Fibroblast of skin of left biceps (primary cell): ENCODE results near the gene SFMBT2.
"Not testable (repeated sequence)": the region's sequence is repeated elsewhere in the genome, so short reads cannot be mapped to it uniquely, and the experiment has no call there.

Experiments
- DNase-seq, 2 experiments: peaks; one replicate each; pipeline ENCODE4 v3.0.0-alpha.2; 2013; ENCODE audit warnings: low read depth in 2 of 2

SFMBT2 gene

DNA sequence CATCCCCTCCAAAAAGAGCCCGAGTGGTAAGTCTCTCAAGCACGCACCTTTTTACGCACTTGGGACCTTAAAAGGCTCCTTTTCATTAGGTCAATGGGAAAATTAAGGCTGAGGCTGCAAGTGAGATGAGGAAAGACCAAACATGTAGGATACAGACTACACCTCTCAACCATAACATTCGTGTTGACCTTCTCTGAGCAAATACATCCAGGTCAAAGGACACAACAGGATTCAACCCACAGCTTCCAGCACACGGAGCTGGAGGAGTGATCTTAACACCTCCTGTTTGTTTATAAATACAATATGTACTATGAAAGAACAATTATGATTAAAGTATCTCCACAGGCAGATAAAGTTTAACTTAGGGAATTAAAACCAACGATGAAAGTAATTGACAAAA lies 9.7 kb downstream of the SFMBT2 start:
- no peak for DNase-seq

DNA sequence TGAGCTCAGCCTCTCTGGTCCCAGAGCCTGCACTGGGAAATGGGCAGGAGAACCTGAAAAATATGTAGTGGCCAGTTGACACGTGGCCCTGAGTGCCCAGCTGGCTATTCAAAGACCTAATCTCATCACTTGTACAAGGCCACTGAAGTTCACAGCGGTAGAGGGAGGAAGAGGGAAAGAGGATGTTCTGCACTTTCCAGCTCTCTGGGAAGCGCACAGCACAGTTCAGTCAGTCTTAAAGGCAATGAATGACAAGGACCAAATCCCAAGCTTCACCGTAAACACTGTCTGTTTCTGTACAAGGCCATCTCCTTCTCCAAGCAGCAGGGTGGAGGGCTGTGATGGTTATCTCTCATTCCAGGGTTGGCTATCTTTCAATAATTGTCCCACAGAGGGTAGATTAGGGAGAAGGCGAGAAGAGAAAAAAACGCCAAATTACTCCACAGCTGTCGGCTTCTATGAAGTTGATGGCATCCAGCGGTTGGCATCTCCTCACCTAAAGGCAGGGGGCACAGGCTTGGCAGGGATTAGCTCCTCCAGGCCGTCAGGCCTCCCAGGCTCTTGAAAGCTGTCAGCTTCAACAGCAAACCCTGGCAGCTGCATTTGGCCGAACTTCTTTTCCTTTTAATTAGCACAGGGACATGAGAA lies 10.6 kb downstream of the SFMBT2 start:
- no peak for DNase-seq

DNA sequence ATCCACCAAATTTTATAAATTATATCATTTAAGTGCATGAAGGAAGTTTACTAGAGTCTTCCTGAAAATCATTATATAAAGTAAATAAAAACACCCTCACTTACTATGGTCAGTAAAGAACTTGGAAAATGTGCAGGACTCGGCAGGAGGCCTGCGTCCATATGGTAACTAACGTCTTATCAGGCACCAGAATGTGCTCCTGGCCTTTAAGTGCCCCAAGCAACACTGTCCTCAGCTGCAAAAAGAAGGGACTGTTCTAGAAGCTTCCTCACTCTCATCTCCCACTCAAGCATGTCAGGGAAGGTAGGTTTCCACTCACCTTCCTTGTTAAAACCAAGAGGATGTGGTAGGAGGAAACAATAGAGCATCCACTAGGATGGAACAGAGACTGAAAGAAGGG lies 11.3 kb downstream of the SFMBT2 start:
- no peak for DNase-seq

DNA sequence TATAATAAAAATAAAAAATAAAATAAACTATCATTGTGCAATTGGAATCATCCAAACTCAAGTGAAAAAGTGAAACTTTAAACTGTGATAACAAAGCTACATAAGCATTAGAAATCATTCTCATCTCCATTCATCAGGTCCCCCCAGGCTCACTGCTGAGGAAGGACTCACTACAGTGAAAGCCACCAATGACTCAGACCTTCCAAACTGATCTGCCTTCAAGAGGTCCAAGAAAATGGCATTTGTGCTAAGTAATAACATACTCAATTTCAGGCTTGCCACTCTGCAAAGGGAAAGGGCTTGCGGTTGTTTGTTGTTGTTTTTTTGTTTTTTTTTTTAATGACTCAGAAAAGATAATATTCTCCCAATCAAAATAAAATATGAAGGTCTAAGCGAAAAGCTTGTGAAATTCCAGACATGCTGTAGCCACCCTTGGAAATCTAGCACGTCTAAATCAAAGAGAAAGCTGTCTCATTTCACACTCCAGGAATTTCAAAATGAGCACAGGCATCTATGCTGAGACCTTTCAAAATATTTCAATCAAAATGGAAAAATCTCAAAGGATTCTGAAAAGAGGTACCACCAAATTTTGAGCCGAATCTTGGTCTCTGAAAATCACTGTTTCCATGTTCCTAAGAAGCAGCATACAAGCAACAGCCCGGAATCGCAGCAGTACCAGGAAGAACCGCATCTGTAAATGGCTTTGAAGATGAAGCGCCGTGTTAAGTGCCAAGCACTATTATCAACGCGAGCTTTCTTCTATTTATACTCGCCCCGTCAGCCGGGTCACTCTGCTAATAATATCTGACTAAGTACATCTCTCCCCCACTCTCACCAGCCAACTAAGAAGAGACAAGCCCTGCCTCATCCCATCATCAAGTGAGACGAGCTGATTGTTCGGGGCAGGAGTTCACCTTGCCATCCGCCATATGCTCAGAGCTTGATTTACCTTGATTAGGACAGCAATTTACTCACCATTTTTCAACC lies 13.5 kb downstream of the SFMBT2 start:
- no peak for DNase-seq

DNA sequence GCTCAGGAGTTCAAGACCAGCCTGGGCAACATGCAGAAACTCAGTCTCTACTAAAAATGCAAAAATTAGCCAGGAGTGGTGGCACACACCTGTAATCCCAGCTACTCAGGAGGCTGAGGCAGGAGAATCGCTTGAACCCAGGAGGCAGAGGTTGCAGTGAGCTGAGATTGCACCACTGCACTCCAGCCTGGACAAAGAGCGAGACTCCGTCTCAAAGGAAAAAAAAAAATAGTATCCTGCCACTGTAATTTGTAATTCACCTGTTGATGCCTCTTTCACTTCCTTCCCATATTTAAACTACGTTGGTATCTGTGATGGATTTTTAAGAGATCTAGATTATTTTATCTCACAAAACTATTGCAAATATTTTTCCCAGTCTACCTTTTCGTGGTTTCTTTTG lies 18.5 kb downstream of the SFMBT2 start:
- not testable (repeated sequence) for DNase-seq

DNA sequence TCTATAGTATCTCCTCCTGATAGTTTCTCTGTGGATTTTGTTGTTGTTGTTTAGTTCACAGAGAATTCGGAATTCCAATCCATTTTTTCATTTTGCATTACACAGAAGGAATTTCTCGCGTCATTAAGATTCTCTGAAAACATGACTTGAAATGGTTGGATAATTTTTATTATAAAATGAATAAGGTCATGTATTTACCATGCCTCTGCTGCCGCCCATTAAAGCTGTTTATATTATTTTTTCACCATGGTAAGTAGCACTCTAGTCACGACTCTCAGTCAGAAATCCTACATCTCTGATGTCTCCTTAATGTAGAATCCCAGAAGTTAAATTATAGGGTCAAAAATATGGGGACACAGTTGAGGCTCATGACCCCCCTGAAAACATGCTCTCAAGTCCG lies 19.1 kb downstream of the SFMBT2 start:
- DNase-seq = no peak

DNA sequence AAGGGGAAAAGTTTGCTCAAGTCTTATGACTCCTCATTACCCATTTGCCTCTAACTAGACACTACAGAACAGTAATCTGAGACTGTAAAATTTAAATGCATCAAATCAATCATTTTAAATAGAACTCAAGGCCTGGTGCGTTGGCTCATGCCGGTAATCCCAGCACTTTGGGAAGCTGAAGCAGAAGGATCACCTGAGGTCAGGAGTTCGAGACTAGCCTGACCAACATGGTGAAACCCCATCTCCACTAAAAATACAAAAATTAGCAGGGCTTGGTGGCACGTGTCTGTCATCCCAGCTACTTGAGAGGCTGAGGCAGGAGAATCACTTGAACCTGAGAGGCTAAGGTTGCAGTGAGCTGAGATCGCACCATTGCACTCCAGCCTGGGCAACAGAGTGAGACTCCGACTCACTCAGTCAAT lies 20.1 kb downstream of the SFMBT2 start:
- not testable (repeated sequence) for DNase-seq

DNA sequence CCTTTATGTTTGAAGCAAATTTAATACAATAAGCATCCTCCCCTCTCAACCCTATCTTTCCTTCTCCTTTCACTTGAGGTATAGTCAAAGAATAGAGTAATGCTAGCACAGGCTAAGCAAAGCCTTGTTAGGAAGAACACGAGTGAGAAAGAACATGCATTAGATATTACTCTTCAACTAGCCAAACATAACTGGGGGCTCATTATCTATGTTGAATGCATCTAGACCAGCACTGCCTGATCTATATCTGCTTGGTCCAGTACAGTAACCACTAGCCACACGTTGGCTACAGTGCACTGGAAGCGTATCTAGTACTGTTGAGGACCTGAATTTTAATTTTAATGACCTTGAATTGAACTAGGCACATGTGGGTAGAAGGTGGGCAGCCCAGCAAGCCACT lies 21.0 kb downstream of the SFMBT2 start:
- DNase-seq = no peak

DNA sequence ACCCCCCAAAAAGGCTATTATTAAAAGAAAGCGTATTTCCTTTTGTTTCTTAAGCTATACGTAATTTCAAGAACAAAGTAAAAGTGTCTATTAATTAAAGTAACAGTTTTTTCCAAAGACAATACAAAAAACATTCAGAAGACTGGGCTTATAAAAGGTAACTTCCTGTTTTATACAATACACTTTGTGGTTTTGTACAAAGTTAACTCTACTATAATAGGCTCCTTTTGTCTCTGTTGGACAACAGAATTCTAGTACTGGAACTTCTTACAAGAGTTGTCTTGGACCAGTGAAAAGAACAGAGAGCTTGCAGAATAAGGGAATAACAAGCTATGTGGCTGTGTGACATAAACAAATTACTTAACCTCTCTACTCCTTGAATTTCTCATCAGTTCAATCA lies 21.5 kb downstream of the SFMBT2 start:
- no peak for DNase-seq

DNA sequence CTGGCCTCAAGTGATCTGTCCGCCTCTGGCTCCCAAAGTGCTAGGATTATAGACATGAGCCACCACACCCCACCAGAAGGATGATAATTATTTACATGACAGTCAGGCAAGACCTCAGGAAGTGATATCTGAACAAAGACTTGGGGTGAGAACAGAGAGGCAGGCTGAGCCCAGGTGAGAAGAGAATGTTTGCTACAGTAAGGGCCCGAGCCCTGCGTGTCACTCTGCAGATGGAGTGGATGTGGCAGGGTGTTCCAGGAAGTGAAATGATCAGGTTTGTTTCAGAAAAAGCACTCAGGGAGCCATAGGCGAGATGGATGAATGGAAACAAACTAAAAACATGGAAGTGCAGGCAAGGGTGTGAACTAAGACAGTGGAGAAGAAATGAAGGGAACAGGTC lies 22.2 kb downstream of the SFMBT2 start:
- DNase-seq = no peak

DNA sequence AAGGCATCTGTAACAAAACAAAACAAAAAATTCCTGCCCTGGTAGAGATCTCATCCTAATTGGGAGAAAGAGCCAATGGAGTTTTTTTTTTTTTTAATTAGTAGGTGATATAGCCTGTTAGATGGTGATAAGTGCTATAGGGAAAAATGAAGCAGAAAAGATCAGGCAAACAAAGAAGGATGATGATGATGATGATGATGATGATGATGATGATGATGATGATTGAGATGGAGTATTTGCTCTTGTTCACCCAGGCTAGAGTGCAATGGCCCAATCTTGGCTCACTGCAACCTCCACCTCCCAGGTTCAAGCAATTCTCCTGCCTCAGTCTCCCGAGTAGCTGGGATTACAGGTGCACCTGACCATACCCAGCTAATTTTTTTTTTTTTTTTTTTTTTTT lies 22.7 kb downstream of the SFMBT2 start:
- not testable (repeated sequence) for DNase-seq

DNA sequence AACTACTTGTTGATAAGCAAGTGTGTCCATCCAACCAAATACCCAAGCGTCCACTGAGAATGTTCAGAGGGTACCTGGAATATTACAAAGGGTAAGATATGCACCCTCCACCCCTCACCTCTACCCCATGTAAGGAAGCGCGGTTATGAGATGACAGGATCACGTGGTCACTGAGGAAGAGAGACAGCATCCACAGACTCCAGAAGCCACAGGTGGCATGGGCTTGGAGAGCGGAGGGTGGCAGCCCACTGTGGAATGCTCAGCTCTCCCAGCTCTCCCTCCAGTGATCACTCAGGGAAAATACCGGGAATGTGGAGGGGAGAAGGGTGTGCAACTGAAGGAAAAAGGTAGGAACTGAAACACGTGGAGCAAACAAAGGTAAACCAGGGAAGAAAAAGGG lies 25.7 kb downstream of the SFMBT2 start:
- DNase-seq = no peak

DNA sequence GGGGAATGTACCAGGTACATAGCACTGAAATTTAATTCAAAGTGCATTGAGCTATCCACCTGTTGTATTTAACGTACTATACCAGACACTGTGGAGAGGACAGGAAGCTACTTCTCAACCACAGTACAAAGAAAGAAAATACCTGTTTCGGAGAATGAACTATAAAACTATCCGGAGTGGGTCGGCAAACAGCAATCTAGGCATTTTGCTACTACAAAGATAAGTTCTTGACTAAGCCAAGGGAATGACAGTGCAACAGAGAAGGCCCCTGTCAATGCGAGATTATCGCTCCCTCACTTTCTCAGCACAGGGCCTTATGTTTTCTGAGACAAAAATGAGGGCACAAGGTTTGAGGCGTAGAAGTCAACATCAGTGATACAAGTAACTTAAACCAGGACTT lies 27.4 kb downstream of the SFMBT2 start:
- no peak for DNase-seq

DNA sequence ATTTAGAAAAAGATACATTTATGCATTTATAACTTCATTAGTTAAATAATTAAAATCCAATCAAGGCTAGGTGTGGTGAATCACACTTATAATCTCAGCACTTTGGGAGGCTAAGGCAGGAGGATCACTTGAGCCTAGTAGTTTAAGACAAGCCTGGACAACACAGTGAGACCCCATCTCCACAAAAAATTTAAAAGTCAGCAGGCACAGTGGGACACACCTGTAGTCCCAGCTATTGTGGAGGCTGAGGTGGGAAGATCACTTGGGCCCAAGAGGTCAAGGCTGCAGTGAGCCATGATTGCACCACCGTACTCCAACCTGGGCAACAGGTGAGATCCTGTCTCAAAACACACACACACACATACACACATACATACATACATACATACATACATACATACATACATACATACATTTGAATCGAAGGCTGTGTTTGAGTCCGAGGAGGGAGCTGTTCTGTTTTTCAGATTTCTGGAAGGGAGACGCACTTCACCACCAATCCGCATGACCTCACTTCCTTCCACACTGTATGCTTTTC lies 30.1 kb downstream of the SFMBT2 start:
- no peak for DNase-seq

DNA sequence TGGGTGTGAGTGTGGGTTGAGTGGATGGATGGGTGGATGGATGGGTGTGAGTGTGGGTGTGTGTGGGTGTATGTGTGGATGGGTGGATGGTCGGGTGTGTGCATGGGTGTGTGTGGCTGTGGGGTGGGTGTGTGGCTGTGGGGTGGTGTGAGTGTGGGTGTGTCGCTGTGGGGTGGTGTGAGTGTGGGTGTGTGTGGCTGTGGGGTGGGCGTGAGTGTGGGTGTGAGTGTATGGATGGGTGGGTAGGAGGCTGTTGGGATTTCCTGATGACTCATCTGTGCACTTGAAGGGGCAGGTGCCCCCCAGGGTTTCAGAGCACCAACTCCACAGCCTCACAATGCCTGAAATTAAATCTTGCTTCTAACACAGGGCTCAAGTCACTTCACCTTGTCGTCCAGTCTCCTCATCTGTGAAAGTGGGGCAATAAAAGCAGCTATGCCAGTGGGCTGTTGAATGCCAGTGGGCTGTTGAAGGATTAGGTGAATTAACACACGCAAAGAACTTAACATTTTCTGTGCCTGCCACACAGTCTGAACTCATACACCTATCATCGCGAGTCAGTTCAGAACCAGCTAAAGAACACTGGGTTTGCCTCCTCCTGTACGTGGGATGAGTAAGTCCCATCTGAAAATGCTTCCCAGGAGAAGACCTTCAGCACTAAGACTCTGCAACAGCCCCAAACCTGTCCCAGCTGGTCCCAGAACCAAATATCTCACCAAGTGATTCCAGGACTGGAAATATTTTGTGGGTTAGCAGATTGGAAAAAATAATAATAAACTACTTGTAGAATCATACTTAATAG lies 32.0 kb downstream of the SFMBT2 start:
- no peak for DNase-seq

DNA sequence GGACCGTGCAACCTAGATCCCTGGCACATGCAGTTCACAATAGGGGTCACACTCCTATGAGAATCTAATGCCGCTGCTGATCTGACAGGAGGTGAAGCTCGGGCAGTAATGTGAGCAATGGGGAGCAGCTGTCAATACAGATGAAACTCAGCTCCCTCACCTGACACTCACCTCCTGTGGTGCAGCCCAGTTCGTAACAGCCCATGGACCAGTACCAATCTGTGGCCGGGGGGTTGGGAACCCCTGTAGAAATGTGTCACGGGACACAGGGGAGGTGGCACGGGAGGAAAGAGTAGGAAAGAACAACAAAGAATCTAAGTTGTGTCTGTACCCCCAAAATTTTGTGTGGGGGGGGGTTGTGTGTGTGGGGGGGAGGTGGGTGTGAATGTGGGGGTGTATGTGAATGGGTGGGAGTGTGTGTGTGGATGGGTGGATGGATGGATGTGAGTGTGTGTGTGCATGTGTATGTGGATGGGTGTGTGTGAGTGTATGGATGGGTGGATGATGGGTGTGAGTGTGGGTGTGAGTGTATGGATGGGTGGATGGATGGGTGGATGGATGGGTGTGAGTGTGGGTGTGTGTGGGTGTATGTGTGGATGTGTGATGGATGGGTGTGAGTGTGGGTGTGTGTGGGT lies 33.1 kb downstream of the SFMBT2 start:
- DNase-seq = no peak

DNA sequence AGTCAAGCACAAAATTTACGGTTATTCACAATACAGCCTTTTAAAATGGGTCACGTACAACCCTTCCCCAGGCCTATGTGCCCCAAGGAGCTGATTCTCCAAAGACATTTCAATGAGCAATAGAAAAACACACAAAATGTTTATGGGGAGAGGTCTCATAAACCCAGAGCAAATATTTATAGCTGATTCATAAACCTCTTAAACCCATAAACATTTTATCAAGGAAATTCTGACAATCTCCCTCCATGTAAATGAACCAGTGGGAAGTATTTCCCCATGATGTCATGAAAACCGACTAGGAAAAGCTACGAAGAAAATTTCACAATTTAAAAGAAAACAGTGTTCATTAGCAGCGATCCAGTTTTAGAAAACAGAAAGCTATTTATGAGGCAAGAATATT lies 36.0 kb downstream of the SFMBT2 start:
- DNase-seq = no peak

DNA sequence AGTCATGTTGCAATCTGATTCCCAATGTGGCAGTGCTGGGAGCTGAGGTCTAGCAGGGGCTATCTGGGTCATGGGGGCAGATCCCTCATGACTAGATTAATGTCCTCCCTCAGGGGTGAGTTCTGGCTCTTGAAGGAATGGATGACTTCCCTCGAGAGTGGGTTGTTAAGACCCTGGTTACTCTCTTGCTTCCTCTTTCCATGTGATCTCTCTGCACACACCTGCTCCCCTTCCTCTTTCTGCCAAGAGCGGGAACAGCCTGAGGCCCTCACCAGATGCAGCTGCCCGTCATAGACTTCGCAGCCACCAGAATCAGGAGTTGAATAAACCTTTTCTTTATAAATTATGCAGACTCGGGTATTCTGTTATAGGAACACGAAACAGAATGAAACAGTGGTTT lies 37.8 kb downstream of the SFMBT2 start:
- DNase-seq = no peak

DNA sequence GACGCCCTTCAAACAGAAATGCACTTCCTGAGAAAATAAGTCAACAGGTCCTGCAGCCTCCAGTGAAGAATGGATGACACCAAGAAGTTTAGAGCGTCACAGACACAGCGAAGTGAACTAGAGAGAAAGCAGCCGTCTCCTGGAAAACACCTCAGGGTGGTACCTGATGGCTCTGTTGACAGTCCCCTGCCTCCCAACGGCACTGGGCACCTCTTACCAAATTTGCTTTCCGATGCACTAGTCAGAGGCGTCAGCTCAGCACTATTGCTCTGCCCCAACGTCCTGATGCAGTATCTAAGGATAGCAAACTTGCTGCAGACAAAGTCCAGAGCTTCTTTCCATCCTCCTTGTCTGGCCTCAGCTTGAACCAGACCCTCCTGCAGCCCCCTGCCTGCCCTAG lies 38.3 kb downstream of the SFMBT2 start:
- no peak for DNase-seq

DNA sequence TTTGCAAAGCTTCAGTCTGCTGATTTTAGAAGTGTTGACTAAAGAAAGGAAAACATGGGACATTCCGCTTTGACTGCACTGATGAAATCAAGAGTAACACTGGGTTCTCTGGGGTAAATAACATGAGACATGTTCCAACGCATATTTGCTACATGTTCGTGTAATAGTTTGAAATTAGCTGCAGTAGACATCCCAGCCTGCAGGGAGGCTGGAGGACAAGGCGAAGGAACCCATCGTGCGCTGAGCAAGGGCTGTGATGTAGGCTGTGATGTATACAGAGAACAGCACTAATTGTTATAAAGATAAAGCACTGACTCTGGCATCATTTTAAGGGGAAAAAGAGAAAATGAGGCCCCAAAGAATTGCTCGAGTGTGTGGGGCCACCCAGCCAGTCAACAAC lies 40.3 kb downstream of the SFMBT2 start:
- no peak for DNase-seq

DNA sequence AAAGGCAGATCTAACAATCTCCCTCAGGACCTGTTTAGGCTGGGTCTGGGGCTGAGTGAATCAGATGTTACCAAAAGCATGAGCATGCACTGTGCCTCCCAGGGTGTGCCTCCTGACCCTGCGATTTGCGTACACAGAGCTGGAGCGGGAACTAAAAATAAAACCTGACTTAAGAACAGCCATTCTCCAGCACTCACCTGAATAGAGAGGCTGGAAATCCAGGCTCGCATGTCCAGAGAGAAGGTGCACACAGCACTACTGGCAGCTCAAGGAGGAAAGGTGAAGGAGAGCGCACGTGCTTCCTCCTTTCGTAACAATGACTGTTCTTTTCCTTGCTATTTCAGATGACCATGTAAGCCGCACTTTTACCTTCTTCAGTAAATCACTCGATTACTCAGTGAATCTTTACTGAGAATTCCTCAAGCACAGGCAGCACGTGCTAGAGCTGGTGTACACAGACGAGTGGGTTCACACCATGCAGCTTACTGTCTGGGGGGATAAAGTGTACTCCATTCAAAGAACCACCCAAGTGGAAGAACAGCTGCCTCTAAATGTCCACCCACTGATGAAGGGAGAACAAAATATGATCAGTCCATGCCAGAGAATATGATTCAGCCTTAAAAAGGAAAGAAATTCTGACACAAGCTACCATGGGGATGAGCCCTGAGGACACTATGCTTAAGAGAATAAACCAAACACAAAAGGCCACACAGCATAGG lies 45.6 kb downstream of the SFMBT2 start:
- DNase-seq = no peak
